B cell (primary cell): Measurements from ENCODE around the gene PLD4.
"Not testable (repeated sequence)": the region's sequence is repeated elsewhere in the genome, so short reads cannot be mapped to it uniquely, and the experiment has no call there.

Experiments
- EZH2 ChIP-seq: IDR thresholded peaks from 2 replicates; pipeline ENCODE4 v1.6.1; 2012; ENCODE audit warnings: borderline replicate concordance, low read depth, mild to moderate bottlenecking, moderate library complexity, low read length; ENCODE audit not compliant: insufficient read depth, poor library complexity, severe bottlenecking
- TF ChIP-seq, protein P1 (sequence below): fragments of 200-600 bp; IDR thresholded peaks from one replicate; pipeline ENCODE4 v1.8.0; 2022; ENCODE audit warnings: antibody characterized with exemption, mild to moderate bottlenecking

DNA sequence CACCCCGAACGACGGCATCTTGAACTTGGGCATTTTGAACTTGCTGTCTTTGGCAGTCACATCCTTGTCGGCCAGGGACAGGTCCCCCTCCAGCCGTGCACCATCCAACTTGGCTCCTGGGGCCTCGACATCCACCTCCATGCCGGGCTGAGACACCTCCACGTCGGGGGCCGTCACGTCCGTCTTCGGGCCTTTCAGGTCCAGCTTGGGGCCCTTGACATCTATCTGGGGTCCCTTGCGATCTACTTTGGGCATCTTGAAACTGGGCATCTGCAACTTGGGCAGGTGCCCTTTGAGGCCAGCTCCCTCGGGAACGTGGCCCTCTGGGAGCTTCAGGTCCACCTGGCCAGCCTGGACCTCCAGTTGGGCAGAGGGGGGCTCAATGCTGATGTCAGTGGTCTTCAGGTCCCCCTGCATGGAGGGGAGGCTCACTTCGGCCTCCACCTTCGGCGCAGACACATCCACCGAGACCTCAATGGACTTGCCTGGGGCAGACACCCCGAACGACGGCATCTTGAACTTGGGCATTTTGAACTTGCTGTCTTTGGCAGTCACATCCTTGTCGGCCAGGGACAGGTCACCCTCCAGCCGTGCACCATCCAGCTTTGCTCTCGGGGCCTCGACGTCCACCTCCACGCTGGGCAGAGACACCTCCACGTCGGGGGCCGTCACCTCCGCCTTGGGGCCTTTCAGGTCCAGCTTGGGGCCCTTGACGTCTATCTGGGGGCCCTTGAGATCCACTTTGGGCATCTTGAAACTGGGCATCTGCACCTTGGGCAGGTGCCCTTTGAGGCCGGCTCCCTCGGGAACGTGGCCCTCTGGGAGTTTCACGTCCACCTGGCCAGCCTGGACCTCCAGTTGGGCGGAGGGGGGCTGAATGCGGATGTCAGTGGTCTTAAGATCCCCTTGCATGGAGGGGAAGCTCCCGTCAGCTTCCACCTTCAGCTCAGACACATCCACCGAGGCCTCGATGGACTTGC is 21.6 kb downstream of the PLD4 start:
- TF ChIP-seq, protein P1, sequence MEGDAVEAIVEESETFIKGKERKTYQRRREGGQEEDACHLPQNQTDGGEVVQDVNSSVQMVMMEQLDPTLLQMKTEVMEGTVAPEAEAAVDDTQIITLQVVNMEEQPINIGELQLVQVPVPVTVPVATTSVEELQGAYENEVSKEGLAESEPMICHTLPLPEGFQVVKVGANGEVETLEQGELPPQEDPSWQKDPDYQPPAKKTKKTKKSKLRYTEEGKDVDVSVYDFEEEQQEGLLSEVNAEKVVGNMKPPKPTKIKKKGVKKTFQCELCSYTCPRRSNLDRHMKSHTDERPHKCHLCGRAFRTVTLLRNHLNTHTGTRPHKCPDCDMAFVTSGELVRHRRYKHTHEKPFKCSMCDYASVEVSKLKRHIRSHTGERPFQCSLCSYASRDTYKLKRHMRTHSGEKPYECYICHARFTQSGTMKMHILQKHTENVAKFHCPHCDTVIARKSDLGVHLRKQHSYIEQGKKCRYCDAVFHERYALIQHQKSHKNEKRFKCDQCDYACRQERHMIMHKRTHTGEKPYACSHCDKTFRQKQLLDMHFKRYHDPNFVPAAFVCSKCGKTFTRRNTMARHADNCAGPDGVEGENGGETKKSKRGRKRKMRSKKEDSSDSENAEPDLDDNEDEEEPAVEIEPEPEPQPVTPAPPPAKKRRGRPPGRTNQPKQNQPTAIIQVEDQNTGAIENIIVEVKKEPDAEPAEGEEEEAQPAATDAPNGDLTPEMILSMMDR: not testable (repeated sequence)
- not testable (repeated sequence) for TF ChIP-seq EZH2
